ENCODE measurements around the gene EML3. TPM values are rescaled to one million over a fixed set of nuclear protein-coding genes. Genes with fewer than 3 reads are reported as not detected.

The EML3 gene
- total and polyA plus RNA-seq, 11 donors = 8.8 to 40.9 (median 15.3) TPM

GRCh38 chr11:62648185-62648966 is 35.8 kb upstream of the EML3 start:
- no peaks in the 10 kb centered on the region for H3K27me3 ChIP-seq
- intact Hi-C loops (cut with DNase I) = loop anchor here in 3 of 10 donors (5.0 kb wide), 1 partner anchor 36 kb away; the partner anchor contains the start of genes EML3 (in 3 of the 3) and ROM1 (in 3 of the 3)
- WGBS, 4 donors = 91 to 93% (median 92%) methylated on average over 20 to 24 of the region's 24 CpGs

GRCh38 chr11:62647609-62648005 is 35.0 kb upstream of the EML3 start:
- H3K4me1 ChIP-seq = peaks cover 0 to 45% (median 33%) of the 10 kb centered on the region in 12 donors
- no peak overlapping the region for H3K27ac ChIP-seq
- H3K36me3 ChIP-seq = peaks cover 0 to 47% (median 42%) of the 10 kb centered on the region in 9 donors
- no peaks in the 10 kb centered on the region for H3K27me3 ChIP-seq
- no peak overlapping the region for H3K4me3 ChIP-seq
- peak in 1 of 5 donors; percentile 31 for DNase-seq
- intact Hi-C loops (cut with DNase I) = loop anchor here in 4 of 10 donors (2.0 to 5.0 kb wide), 2 partner anchors 17 to 35 kb away; partner anchors contain the start of genes EML3 (in 3 of the 4), ROM1 (in 3 of the 4), C11orf98 (in 1 of the 4) and CSKMT (in 1 of the 4)
- ATAC-seq = no peak
- TF ChIP-seq POLR2A (IDR thresholded peaks at IDR 0.05) (no peak), CTCF (IDR thresholded peaks at IDR 0.05) (no peak)
- WGBS, 4 donors = 86 to 93% (median 89%) methylated on average over 4 to 6 of the region's 6 CpGs
- H3K9me3 ChIP-seq = no peaks in the 10 kb centered on the region

More at GRCh38 chr11:62648185-62648966, 35.8 kb upstream of the EML3 start:
- H3K36me3 ChIP-seq = peaks cover 0 to 40% (median 34%) of the 10 kb centered on the region in 9 donors
- H3K4me1 ChIP-seq = peaks cover 0 to 45% (median 34%) of the 10 kb centered on the region in 12 donors
- no peak for TF ChIP-seq POLR2A (IDR thresholded peaks at IDR 0.05)
- TF ChIP-seq CTCF (IDR thresholded peaks at IDR 0.05) = no peak
- DNase-seq (peak in 1 of 5 donors; percentile 29), ATAC-seq (no peak)
- no peak overlapping the region for H3K27ac ChIP-seq
- no peak overlapping the region for H3K4me3 ChIP-seq
- no peaks in the 10 kb centered on the region for H3K9me3 ChIP-seq

- Histone ChIP-seq H3K9me3 (no peaks in the 10 kb centered on the region), H3K27ac (peak overlapping the region in 6 of 12 donors; percentile 3 to 98 (median 78)), H3K4me3 (peak overlapping the region in 9 of 12 donors; percentile 71 to 100 (median 89)), H3K27me3 (no peaks in the 10 kb centered on the region), H3K36me3 (peaks cover 0 to 53% (median 47%) of the 10 kb centered on the region in 9 donors), H3K4me1 (peaks cover 0 to 40% (median 28%) of the 10 kb centered on the region in 12 donors)
- peak in 1 of 5 donors; percentile 56 for DNase-seq
- peak; percentile 1 to 4 (median 2) for ATAC-seq
- TF ChIP-seq POLR2A (IDR thresholded peaks at IDR 0.05) (no peak), CTCF (IDR thresholded peaks at IDR 0.05) (no peak)
- 45 to 64% (median 55%) methylated on average over 20 to 32 of the region's 32 CpGs for WGBS, 4 donors
- intact Hi-C loops (cut with DNase I) = loop anchor here in 5 of 10 donors (1.0 to 5.0 kb wide), 3 partner anchors 18 to 35 kb away; partner anchors contain the start of genes EML3 (in 3 of the 5), ROM1 (in 3 of the 5), C11orf98 (in 1 of the 5) and CSKMT (in 1 of the 5)
Observed at GRCh38 chr11:62646825-62647608, 34.4 kb upstream of the EML3 start.
